SK-N-MC (cell line): ENCODE results near the gene ITGAV.

Experiments
- EZH2 ChIP-seq: fragments of 200-600 bp; sonication (generic); IDR thresholded peaks from one replicate; pipeline ENCODE4 v1.6.1; 2017; ENCODE audit warnings: antibody characterized with exemption
- POLR2AphosphoS5 ChIP-seq: IDR thresholded peaks from 2 replicates; pipeline ENCODE4 v1.6.1; 2012; ENCODE audit warnings: mild to moderate bottlenecking, low read depth, low read length, borderline replicate concordance

DNA sequence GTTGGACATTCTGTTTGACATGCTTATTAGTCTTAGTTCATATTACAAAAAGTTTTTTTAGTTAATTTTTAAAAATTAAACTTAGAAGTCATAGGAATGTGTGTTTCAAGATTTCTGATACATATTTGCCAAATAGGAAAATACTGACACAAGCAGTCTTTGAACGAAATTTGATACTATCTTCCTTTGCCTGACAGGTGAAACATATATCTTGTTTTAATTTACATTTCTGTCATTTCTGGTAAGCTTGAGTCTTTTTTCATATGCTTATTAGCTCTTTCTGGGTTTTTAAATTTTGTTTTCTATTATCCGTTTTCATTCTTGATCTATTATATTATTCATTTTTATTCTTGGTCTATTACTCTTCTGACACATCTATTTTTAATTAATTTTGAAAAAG is 24.5 kb downstream of the ITGAV start:
- no peak for TF ChIP-seq POLR2AphosphoS5
- TF ChIP-seq EZH2: no peak
